Stomach (tissue), 9 donors: ENCODE measurements around the gene CACNA1G. TPM values are rescaled to one million over a fixed set of nuclear protein-coding genes. Genes with fewer than 3 reads are reported as not detected.
A peak's percentile ranks its signal among the peaks of the same experiment; 100 is the strongest.

ENCODE experiments used
- DNase-seq, 2 donors: peaks; one replicate each; pipeline versions ENCODE4 v3.0.0 to v3.0.0-alpha.2; 2013 to 2019
- H3K27ac ChIP-seq, 5 donors: fragments of 200-600 bp in 4 of 5; sonication (generic) in 4 of 5; one replicate each; pipeline ENCODE4 v1.5.1; 2013 to 2019; ENCODE audit warnings: mild to moderate bottlenecking in 1 of 5, moderate library complexity in 1 of 5
- H3K27me3 ChIP-seq, 3 donors: fragments of 200-600 bp; sonication (generic); one replicate each; pipeline ENCODE4 v1.5.1; 2017 to 2019; ENCODE audit warnings: mixed run types in 1 of 3
- H3K36me3 ChIP-seq, 4 donors: fragments of 200-600 bp; sonication (generic); 1 replicate in 3 of 4; 2 replicates in 1 of 4; pipeline ENCODE4 v1.5.1; 2016 to 2019
- H3K4me1 ChIP-seq, 4 donors: fragments of 200-600 bp; sonication (generic); one replicate each; pipeline ENCODE4 v1.5.1; 2016 to 2019
- H3K4me3 ChIP-seq, 4 donors: fragments of 200-600 bp; sonication (generic) in 3 of 4; one replicate each; pipeline ENCODE4 v1.5.1; 2016 to 2019; ENCODE audit warnings: mild to moderate bottlenecking in 1 of 4
- H3K9me3 ChIP-seq, 4 donors: fragments of 200-600 bp; sonication (generic); one replicate each; pipeline ENCODE4 v1.5.1; 2016 to 2019
- CTCF ChIP-seq, 7 experiments: fragments of 450-650 bp in 4 of 7; fragments of 200-600 bp in 3 of 7; sonication (generic) in 3 of 7; IDR thresholded peaks; one replicate each; pipeline ENCODE4 v1.5.1; 2016 to 2019; ENCODE audit warnings: antibody characterized with exemption in 7 of 7, control low read depth in 2 of 7, mild to moderate bottlenecking in 1 of 7
- EP300 ChIP-seq: sonication (generic); formaldehyde crosslinking; IDR thresholded peaks from one replicate; pipeline ENCODE4 v1.6.1; 2017; ENCODE audit warnings: antibody characterized with exemption
- POLR2A ChIP-seq, 4 donors: fragments of 450-650 bp; IDR thresholded peaks; one replicate each; pipeline ENCODE4 v1.6.1; 2016; ENCODE audit warnings: antibody characterized with exemption in 4 of 4, control low read depth in 2 of 4, mild to moderate bottlenecking in 1 of 4, moderate library complexity in 1 of 4
- POLR2AphosphoS5 ChIP-seq, 3 donors: sonication (generic); formaldehyde crosslinking; IDR thresholded peaks; one replicate each; pipeline ENCODE4 v1.6.1; 2016; ENCODE audit warnings: antibody characterized with exemption in 3 of 3
- WGBS, 5 donors: extraction: QIAGEN DNeasy Blood & Tissue Kit in 3 of 5; methylation state at CpG; one replicate each; pipeline versions ENCODE4 v1.1.5 to v1.1.7; 2013 to 2018; 5-methylcytosine and 5-hydroxymethylcytosine counted together
- intact Hi-C: fragments of 100-400 bp; cut with DNase I; formaldehyde crosslinking; loops from one replicate; pipeline ENCODE4 v1.15.1; 2023; ENCODE audit warnings: low total_unique reads
- polyA plus RNA-seq, 3 donors: library from polyadenylated mRNA; stranded (reverse); fragments of 200-250 nt; gene quantifications; one replicate each; pipeline ENCODE4 v1.2.3, GENCODE V29; 2013
- total RNA-seq, 5 donors: library from RNA; depleted of rRNA; stranded (reverse); fragments of >200 nt; gene quantifications; one replicate each; pipeline versions ENCODE4 v1.1.0 to v1.2.3, GENCODE V29; 2014 to 2016
- donor health status: healthy with polysubstance abuse.
- donor health status: Bipolar disorder and iron deficiency.
- donor health status: healthy.

The CACNA1G gene
- total and polyA plus RNA-seq, 8 donors: 0.06 to 3.7 (median 1.1) TPM; not detected in 4

- Histone ChIP-seq H3K27ac (peak overlapping the region; percentile 57 to 77 (median 60)), H3K4me1 (peaks cover 12 to 69% (median 52%) of the 10 kb centered on the region in 4 donors), H3K36me3 (no peaks in the 10 kb centered on the region), H3K27me3 (peaks cover 0 to 49% (median 12%) of the 10 kb centered on the region in 3 donors), H3K9me3 (no peaks in the 10 kb centered on the region), H3K4me3 (no peak overlapping the region)
- DNase-seq: peak; percentile 92
- WGBS, 5 donors: 36 to 49% (median 39%) methylated on average over 7 of the region's 7 CpGs
- TF ChIP-seq POLR2AphosphoS5 (IDR thresholded peaks at IDR 0.05) (peak in 2 of 3 donors; percentile 61 to 90), CTCF (IDR thresholded peaks at IDR 0.05) (peak in 6 of 7 experiments; percentile 44 to 99 (median 82)), EP300 (no peak)
- intact Hi-C loops: no loop called here
These were observed 70.1 kb downstream of the CACNA1G start for GRCh38 chr17:50630524-50631194.

DNA sequence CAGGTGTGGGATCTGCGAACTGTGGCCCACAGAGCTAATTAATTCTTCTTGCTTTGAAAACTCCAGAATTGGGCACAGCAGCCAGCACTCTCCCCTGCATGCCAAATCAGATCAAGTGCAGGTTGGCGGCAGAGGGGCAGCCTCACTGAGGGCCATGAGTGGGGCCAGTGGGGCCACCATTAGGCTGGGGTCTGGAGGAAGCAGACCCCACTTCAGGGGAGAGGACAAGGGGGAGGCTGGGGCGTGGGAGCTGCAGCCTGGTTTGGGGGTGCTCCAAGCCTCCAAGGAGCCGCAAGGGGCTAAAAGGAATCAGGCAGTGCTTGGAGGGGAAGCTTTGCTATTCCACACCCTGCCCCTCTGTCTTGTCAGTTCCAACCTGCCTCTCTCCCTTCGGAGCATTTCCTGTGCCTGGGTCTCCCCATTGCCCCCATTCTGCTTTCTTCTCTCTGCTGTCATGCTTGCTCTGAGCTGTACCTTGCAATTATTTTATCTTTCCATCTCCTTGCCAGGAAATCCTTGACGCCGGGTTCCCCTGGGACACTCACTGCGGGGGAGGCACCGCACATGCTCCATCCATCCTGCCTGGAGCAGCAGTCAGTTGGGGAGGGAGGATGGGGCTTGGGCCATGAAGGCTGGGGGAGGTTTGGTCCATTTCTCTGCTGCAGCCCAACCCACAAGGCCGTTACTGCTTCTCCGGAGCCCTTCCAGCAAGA, 70.8 kb downstream of the CACNA1G start:
- Histone ChIP-seq H3K4me3 (no peak overlapping the region), H3K27me3 (peaks cover 0 to 51% (median 12%) of the 10 kb centered on the region in 3 donors), H3K36me3 (no peaks in the 10 kb centered on the region), H3K9me3 (no peaks in the 10 kb centered on the region), H3K27ac (peak overlapping the region in 4 of 5 donors; percentile 26 to 77 (median 56)), H3K4me1 (peaks cover 17 to 69% (median 50%) of the 10 kb centered on the region in 4 donors)
- DNase-seq: no peak
- TF ChIP-seq CTCF (IDR thresholded peaks at IDR 0.05) (no peak), EP300 (no peak), POLR2A (IDR thresholded peaks at IDR 0.05) (no peak), POLR2AphosphoS5 (IDR thresholded peaks at IDR 0.05) (no peak)
- 64 to 75% (median 71%) methylated on average over 11 of the region's 11 CpGs for WGBS, 5 donors
- intact Hi-C loops: no loop called here

DNA sequence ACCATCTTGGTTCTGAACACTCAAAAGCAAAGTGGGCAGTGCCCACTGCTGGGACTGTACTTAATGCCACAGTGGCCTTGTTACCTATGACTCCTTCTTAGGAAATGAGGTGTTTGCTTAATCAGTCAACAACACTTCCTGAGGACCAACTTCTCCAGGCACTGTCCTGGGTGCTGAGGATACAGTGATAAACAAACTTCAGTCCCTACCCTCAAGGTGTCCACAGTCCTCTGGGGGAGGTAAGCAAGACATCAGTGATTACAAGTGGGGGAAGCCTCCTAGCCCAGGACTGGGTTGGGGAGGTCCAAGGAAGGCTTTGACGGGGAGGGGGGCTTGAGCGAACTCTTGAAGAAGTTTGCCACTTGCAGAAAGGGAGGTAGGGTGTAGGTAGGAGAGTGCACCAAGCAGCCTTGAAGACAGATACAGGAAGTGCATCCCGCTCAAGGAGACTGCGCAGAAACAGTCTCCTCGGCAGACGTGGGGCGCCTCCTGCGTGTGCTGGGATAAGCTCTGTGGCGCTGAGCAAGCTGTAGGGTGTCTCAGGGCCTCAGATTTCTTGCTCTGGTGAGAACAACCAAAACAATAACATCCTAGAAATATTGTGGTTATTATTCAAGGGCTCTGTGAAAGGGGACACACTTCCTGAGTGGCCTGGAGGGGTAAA, 71.5 kb downstream of the CACNA1G start:
- H3K36me3 ChIP-seq: no peaks in the 10 kb centered on the region
- H3K27ac ChIP-seq: peak overlapping the region in 1 of 5 donors; percentile 77
- no peaks in the 10 kb centered on the region for H3K9me3 ChIP-seq
- intact Hi-C loops: no loop called here
- H3K4me1 ChIP-seq: peaks cover 24 to 74% (median 54%) of the 10 kb centered on the region in 4 donors
- H3K4me3 ChIP-seq: no peak overlapping the region
- no peak for TF ChIP-seq POLR2A (IDR thresholded peaks at IDR 0.05)
- TF ChIP-seq POLR2AphosphoS5 (IDR thresholded peaks at IDR 0.05): no peak
- TF ChIP-seq EP300: no peak
- TF ChIP-seq CTCF (IDR thresholded peaks at IDR 0.05): no peak
- WGBS, 5 donors: 87 to 94% (median 90%) methylated on average over 9 of the region's 9 CpGs
- peaks cover 0 to 54% (median 12%) of the 10 kb centered on the region in 3 donors for H3K27me3 ChIP-seq
- DNase-seq: no peak

GRCh38 chr17:50632637-50633036, 72.1 kb downstream of the CACNA1G start:
- Histone ChIP-seq H3K4me3 (no peak overlapping the region), H3K27me3 (peaks cover 0 to 58% (median 12%) of the 10 kb centered on the region in 3 donors), H3K27ac (no peak overlapping the region), H3K4me1 (peaks cover 30 to 79% (median 58%) of the 10 kb centered on the region in 4 donors), H3K36me3 (no peaks in the 10 kb centered on the region), H3K9me3 (no peaks in the 10 kb centered on the region)
- TF ChIP-seq CTCF (IDR thresholded peaks at IDR 0.05): no peak
- WGBS, 5 donors: 89 to 93% (median 90%) methylated on average over 5 of the region's 5 CpGs
- intact Hi-C loops: no loop called here
- DNase-seq: no peak
